SK-N-SH treated with all-trans-retinoic acid at 6 μM for 48 hours (cell line): ENCODE measurements around the gene CTIF.

Source experiments
- ATAC-seq: fragments of 200-7000 bp; cut with Tn5 transposase; 3 replicates; pipeline ENCODE4 v1.9.1; 2020; ENCODE audit warnings: mild to moderate bottlenecking, moderate library complexity
- ARNTL ChIP-seq: fragments of 450-650 bp; formaldehyde crosslinking; IDR thresholded peaks from 2 replicates; pipeline ENCODE4 v1.5.0; 2020; ENCODE audit warnings: low read depth, mild to moderate bottlenecking, moderate library complexity, borderline replicate concordance
- CSDC2 ChIP-seq: fragments of 250-450 bp; sonication (Bioruptor Pico); IDR thresholded peaks from 2 replicates; pipeline ENCODE4 v1.5.0; 2020; ENCODE audit warnings: mild to moderate bottlenecking, moderate library complexity
- ESRRG ChIP-seq: fragments of 250-450 bp; sonication (Bioruptor Pico); IDR thresholded peaks from 2 replicates; pipeline ENCODE4 v1.6.1; 2021; ENCODE audit warnings: mild to moderate bottlenecking
- GLIS3 ChIP-seq: fragments of 250-450 bp; sonication (Bioruptor Pico); IDR thresholded peaks from 2 replicates; pipeline ENCODE4 v1.5.0; 2020; ENCODE audit warnings: mild to moderate bottlenecking, moderate library complexity
- ISL1 ChIP-seq: fragments of 250-450 bp; sonication (Bioruptor Pico); IDR thresholded peaks from 2 replicates; pipeline ENCODE4 v2.1.2; 2022; ENCODE audit warnings: mild to moderate bottlenecking, moderate library complexity
- PPARA ChIP-seq: fragments of 250-450 bp; sonication (Bioruptor Pico); IDR thresholded peaks from 2 replicates; pipeline ENCODE4 v1.5.0; 2020; ENCODE audit warnings: mild to moderate bottlenecking, borderline replicate concordance
- RARB ChIP-seq: fragments of 250-450 bp; sonication (Bioruptor Pico); IDR thresholded peaks from 2 replicates; pipeline ENCODE4 v1.8.0; 2021; ENCODE audit warnings: mild to moderate bottlenecking, moderate library complexity
- SNAI2 ChIP-seq: fragments of 250-450 bp; sonication (Bioruptor Pico); IDR thresholded peaks from 2 replicates; pipeline ENCODE4 v1.5.0; 2020; ENCODE audit warnings: mild to moderate bottlenecking, moderate library complexity
- TCF4 ChIP-seq: fragments of 250-450 bp; sonication (Bioruptor Pico); IDR thresholded peaks from 2 replicates; pipeline ENCODE4 v1.8.0; 2021; ENCODE audit warnings: mild to moderate bottlenecking, moderate library complexity, borderline replicate concordance
- ZC3H10 ChIP-seq: fragments of 250-450 bp; sonication (Bioruptor Pico); IDR thresholded peaks from 2 replicates; pipeline ENCODE4 v1.5.1; 2021; ENCODE audit warnings: mild to moderate bottlenecking, moderate library complexity
- ZFP3 ChIP-seq: fragments of 250-450 bp; sonication (Bioruptor Pico); IDR thresholded peaks from 2 replicates; pipeline ENCODE4 v1.5.0; 2020; ENCODE audit warnings: mild to moderate bottlenecking, moderate library complexity
- ZFP30 ChIP-seq: fragments of 450-650 bp; formaldehyde crosslinking; IDR thresholded peaks from 2 replicates; pipeline ENCODE4 v1.5.0; 2022; ENCODE audit warnings: mild to moderate bottlenecking, moderate library complexity
- ZNF565 ChIP-seq: fragments of 450-650 bp; formaldehyde crosslinking; conservative IDR thresholded peaks from 2 replicates; pipeline ENCODE4 v1.5.0; 2020; ENCODE audit warnings: low read depth, mild to moderate bottlenecking, moderate library complexity
- ZNF70 ChIP-seq: fragments of 450-650 bp; formaldehyde crosslinking; IDR thresholded peaks from 2 replicates; pipeline ENCODE4 v1.5.0; 2020; ENCODE audit warnings: mild to moderate bottlenecking, moderate library complexity
- TF ChIP-seq, protein P1 (sequence below): fragments of 250-450 bp; sonication (Bioruptor Pico); IDR thresholded peaks from 2 replicates; pipeline ENCODE4 v1.5.1; 2020; ENCODE audit warnings: low read depth, mild to moderate bottlenecking, moderate library complexity
- TF ChIP-seq, protein P2 (sequence below): fragments of 250-450 bp; sonication (Bioruptor Pico); IDR thresholded peaks from 2 replicates; pipeline ENCODE4 v1.8.0; 2021; ENCODE audit warnings: low read depth, mild to moderate bottlenecking, moderate library complexity, borderline replicate concordance
- TF ChIP-seq, protein P3 (sequence below): fragments of 250-450 bp; sonication (Bioruptor Pico); IDR thresholded peaks from 2 replicates; pipeline ENCODE4 v1.5.0; 2020; ENCODE audit warnings: mild to moderate bottlenecking, moderate library complexity

The CTIF gene

DNA sequence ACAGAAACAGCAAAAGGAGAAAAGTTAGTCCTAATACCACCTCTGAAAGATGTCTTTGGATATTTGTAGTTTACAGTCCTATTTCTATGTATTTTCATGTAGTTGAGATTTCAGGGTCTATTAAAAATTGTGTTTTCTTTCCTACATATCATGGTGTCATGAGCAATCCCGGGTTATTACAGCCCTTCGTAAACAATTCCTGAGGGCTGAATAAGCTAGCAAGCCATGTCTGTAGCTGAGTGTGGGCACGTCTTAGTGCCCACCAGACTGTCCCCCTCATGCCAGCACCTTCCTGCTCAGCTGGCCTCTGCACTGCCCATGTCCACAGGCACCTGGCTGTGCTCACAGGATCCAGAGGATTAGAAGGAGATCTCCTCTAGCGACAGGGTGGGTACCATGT, 60.6 kb downstream of the CTIF start:
- ATAC-seq = no peak

DNA sequence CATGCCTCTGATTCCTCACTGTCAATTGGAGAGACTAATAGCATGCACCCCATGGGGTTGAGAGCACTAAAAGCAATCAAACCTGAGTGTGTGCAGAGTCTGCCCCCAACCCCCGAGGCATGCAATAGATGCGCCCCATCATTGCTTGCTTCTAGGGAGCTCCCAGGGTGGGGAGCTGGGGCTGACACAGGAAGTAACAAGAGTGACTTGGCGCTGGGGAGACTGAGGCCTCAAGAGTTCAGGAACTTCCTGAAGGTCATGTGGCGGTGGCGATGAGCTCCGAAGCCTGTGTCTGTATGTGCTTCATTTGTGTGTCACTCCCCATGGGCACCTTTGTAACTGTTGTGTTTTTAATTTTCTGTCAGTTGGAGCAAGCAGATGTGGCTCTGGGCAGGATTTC, 61.2 kb downstream of the CTIF start:
- TF ChIP-seq, protein P1, sequence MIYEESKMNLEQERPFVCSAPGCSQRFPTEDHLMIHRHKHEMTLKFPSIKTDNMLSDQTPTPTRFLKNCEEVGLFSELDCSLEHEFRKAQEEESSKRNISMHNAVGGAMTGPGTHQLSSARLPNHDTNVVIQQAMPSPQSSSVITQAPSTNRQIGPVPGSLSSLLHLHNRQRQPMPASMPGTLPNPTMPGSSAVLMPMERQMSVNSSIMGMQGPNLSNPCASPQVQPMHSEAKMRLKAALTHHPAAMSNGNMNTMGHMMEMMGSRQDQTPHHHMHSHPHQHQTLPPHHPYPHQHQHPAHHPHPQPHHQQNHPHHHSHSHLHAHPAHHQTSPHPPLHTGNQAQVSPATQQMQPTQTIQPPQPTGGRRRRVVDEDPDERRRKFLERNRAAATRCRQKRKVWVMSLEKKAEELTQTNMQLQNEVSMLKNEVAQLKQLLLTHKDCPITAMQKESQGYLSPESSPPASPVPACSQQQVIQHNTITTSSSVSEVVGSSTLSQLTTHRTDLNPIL (CRISPR knock-in tag) = no peak
- TF ChIP-seq SNAI2 (CRISPR knock-in tag) = no peak
- TF ChIP-seq ZNF565 (CRISPR knock-in tag) = no peak
- no peak for TF ChIP-seq GLIS3 (CRISPR knock-in tag)
- no peak for TF ChIP-seq PPARA (CRISPR knock-in tag)
- TF ChIP-seq ZFP30 = no peak
- TF ChIP-seq ZNF70 (CRISPR knock-in tag) = no peak
- no peak for TF ChIP-seq ESRRG (CRISPR knock-in tag)
- TF ChIP-seq ZFP3 (CRISPR knock-in tag) = no peak
- TF ChIP-seq TCF4 (CRISPR knock-in tag) = no peak
- TF ChIP-seq ISL1 (CRISPR knock-in tag) = no peak
- TF ChIP-seq ZC3H10 (CRISPR knock-in tag) = no peak
- TF ChIP-seq, protein P2, sequence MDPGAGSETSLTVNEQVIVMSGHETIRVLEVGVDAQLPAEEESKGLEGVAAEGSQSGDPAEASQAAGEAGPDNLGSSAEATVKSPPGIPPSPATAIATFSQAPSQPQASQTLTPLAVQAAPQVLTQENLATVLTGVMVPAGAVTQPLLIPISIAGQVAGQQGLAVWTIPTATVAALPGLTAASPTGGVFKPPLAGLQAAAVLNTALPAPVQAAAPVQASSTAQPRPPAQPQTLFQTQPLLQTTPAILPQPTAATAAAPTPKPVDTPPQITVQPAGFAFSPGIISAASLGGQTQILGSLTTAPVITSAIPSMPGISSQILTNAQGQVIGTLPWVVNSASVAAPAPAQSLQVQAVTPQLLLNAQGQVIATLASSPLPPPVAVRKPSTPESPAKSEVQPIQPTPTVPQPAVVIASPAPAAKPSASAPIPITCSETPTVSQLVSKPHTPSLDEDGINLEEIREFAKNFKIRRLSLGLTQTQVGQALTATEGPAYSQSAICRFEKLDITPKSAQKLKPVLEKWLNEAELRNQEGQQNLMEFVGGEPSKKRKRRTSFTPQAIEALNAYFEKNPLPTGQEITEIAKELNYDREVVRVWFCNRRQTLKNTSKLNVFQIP = no peak
- TF ChIP-seq, protein P3, sequence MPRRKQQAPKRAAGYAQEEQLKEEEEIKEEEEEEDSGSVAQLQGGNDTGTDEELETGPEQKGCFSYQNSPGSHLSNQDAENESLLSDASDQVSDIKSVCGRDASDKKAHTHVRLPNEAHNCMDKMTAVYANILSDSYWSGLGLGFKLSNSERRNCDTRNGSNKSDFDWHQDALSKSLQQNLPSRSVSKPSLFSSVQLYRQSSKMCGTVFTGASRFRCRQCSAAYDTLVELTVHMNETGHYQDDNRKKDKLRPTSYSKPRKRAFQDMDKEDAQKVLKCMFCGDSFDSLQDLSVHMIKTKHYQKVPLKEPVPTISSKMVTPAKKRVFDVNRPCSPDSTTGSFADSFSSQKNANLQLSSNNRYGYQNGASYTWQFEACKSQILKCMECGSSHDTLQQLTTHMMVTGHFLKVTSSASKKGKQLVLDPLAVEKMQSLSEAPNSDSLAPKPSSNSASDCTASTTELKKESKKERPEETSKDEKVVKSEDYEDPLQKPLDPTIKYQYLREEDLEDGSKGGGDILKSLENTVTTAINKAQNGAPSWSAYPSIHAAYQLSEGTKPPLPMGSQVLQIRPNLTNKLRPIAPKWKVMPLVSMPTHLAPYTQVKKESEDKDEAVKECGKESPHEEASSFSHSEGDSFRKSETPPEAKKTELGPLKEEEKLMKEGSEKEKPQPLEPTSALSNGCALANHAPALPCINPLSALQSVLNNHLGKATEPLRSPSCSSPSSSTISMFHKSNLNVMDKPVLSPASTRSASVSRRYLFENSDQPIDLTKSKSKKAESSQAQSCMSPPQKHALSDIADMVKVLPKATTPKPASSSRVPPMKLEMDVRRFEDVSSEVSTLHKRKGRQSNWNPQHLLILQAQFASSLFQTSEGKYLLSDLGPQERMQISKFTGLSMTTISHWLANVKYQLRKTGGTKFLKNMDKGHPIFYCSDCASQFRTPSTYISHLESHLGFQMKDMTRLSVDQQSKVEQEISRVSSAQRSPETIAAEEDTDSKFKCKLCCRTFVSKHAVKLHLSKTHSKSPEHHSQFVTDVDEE (CRISPR knock-in tag) = no peak
- TF ChIP-seq CSDC2 (CRISPR knock-in tag) = no peak
- TF ChIP-seq, all 23 proteins: peak for 0
- ATAC-seq = no peak

More for the DNA sequence above, 60.6 kb downstream of the CTIF start:
- TF ChIP-seq SNAI2 (CRISPR knock-in tag) = no peak
- no peak for TF ChIP-seq TCF4 (CRISPR knock-in tag)
- TF ChIP-seq ESRRG (CRISPR knock-in tag) = no peak
- no peak for TF ChIP-seq ZNF565 (CRISPR knock-in tag)
- TF ChIP-seq, all 23 proteins: peak for 0

DNA sequence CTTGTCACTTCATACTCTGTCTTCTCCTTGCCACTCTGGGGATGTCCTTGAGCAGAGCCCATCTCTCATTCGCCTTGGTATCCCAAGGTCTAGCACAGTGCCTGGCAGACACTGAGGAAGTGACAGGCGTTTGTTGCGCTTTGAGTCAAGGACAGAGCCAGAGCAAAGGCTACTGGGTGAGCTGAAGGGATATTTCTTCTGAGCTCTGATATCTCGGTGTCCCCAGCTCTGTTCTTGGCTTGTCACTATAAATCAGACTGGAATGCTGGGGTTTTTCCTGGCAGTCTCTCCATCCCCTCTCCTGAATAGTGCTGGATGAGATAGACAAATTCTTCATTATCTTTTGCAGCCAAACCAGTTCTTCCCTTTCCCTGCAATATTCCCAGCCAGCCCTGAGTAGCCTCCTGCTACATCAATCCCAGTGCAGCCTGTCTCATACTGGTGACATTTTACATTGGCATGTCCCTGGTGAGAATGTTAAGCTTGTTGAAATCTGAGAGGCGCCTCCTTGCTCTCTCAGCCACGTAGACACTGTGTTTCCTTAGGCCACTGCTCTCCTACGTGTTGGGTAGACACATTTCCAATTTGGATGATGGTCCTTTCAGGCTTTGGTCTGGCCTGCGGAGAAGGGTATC, 61.7 kb downstream of the CTIF start:
- ATAC-seq = peak; percentile 36; the same call in 2 of the 3 replicates

DNA sequence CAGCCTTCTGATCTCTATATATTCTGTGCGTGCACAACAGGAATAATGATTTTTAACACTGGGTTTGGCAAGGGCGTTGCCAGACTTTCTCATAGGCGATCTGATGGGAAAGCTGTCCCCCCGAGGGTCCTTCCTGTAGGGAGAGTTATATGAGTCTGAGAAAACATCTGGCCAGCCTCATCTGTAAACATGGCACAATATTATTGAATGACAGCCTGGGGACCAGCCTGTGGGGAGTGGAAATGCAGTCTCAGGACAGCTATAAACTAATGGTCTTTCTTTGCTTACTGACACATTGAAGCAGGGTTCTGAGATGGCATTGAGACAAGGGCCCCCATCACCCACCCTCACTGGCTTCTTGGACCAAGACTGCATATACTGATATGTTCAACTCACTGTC, 62.5 kb downstream of the CTIF start:
- ATAC-seq = no peak
- TF ChIP-seq, protein P3 (CRISPR knock-in tag) = no peak
- no peak for TF ChIP-seq RARB (CRISPR knock-in tag)
- TF ChIP-seq SNAI2 (CRISPR knock-in tag) = no peak
- no peak for TF ChIP-seq ZFP3 (CRISPR knock-in tag)
- no peak for TF ChIP-seq GLIS3 (CRISPR knock-in tag)

More for the DNA sequence above, 61.7 kb downstream of the CTIF start:
- TF ChIP-seq ZC3H10 (CRISPR knock-in tag) (no peak), GLIS3 (CRISPR knock-in tag) (no peak), TCF4 (CRISPR knock-in tag) (no peak), ARNTL (CRISPR knock-in tag) (no peak), ISL1 (CRISPR knock-in tag) (no peak)
- TF ChIP-seq, protein P1 (CRISPR knock-in tag) = no peak
- TF ChIP-seq, all 23 proteins: peak for 0
